ENCODE measurements around the gene HEBP2.

HEBP2 gene

GRCh38 chr6:138451043-138451442 is 47.0 kb downstream of the HEBP2 start:
- no peak overlapping the region for H3K4me3 ChIP-seq (ENCODE audit: low read length in 2 of 2)
- H3K36me3 ChIP-seq (ENCODE audit: control insufficient read depth in 2 of 2, insufficient read depth in 2 of 2, low read length in 2 of 2): peaks cover 13 to 14% of the 10 kb centered on the region in 2 donors

GRCh38 chr6:138454981-138455706 is 51.1 kb downstream of the HEBP2 start:
- Histone ChIP-seq H3K27me3 (ENCODE audit: control insufficient read depth in 2 of 2, insufficient read depth in 2 of 2, low read length in 2 of 2) (no peaks in the 10 kb centered on the region), H3K36me3 (ENCODE audit: control insufficient read depth in 2 of 2, insufficient read depth in 2 of 2, low read length in 2 of 2) (peaks cover 6 to 7% of the 10 kb centered on the region in 2 donors), H3K4me3 (ENCODE audit: low read length in 2 of 2) (peak overlapping the region; percentile 50 to 53), H3K9me3 (ENCODE audit: control insufficient read depth in 2 of 2, low read length in 2 of 2) (no peaks in the 10 kb centered on the region), H3K27ac (ENCODE audit: low read depth in 2 of 2, low read length in 2 of 2) (peak overlapping the region; percentile 71 to 72), H3K9ac (ENCODE audit: low read depth in 1 of 2, low read length in 2 of 2) (peak overlapping the region; percentile 26 to 38), H3K4me1 (ENCODE audit: control insufficient read depth in 2 of 2, insufficient read depth in 2 of 2, low read length in 2 of 2) (peaks cover 5 to 19% of the 10 kb centered on the region in 2 donors)

More at GRCh38 chr6:138451043-138451442, 47.0 kb downstream of the HEBP2 start:
- H3K9me3 ChIP-seq (ENCODE audit: control insufficient read depth in 2 of 2, low read length in 2 of 2): no peaks in the 10 kb centered on the region
- H3K9ac ChIP-seq (ENCODE audit: low read depth in 1 of 2, low read length in 2 of 2): no peak overlapping the region
- no peak overlapping the region for H3K27ac ChIP-seq (ENCODE audit: low read depth in 2 of 2, low read length in 2 of 2)
- no peaks in the 10 kb centered on the region for H3K27me3 ChIP-seq (ENCODE audit: control insufficient read depth in 2 of 2, insufficient read depth in 2 of 2, low read length in 2 of 2)
- H3K4me1 ChIP-seq (ENCODE audit: control insufficient read depth in 2 of 2, insufficient read depth in 2 of 2, low read length in 2 of 2): peaks cover 0 to 12% of the 10 kb centered on the region in 2 donors

DNA sequence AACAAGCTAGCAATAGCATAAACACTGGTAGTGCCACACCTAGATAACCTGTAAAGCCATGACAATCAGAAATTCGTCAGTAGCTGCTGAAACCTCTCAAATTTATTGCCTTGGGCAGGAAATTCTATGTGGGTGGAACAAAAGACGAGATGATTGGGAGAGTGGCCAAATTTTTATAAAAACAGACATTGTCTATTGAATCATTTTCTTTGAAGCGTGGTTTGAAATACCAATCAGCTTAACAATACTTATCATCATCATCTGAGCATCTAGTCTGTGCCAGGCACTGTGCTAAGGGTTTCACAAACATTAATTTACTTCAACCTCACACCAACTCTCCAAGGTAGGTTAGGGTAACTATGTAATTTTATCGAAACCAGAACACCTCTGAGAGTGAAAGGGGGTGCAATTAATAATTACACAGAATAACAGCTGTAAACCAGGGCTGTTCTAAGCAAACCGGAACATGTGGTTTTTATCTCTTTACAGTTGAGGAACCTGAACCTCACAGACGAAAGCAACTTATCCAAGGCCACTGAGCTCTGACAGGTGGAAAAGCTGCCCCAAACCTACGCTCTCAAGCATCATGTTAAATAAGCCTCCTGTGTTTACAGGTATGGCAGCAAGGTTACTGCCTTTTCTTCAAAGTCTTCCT is 51.9 kb downstream of the HEBP2 start:
- Histone ChIP-seq H3K4me1 (ENCODE audit: control insufficient read depth in 2 of 2, insufficient read depth in 2 of 2, low read length in 2 of 2) (peaks cover 5 to 19% of the 10 kb centered on the region in 2 donors), H3K9me3 (ENCODE audit: control insufficient read depth in 2 of 2, low read length in 2 of 2) (no peaks in the 10 kb centered on the region), H3K27me3 (ENCODE audit: control insufficient read depth in 2 of 2, insufficient read depth in 2 of 2, low read length in 2 of 2) (no peaks in the 10 kb centered on the region), H3K9ac (ENCODE audit: low read depth in 1 of 2, low read length in 2 of 2) (peak overlapping the region; percentile 26 to 39), H3K27ac (ENCODE audit: low read depth in 2 of 2, low read length in 2 of 2) (peak overlapping the region; percentile 71 to 72), H3K4me3 (ENCODE audit: low read length in 2 of 2) (peak overlapping the region; percentile 50 to 53), H3K36me3 (ENCODE audit: control insufficient read depth in 2 of 2, insufficient read depth in 2 of 2, low read length in 2 of 2) (peaks cover 3 to 6% of the 10 kb centered on the region in 2 donors)

GRCh38 chr6:138456401-138456790 is 52.4 kb downstream of the HEBP2 start:
- H3K27me3 ChIP-seq (ENCODE audit: control insufficient read depth in 2 of 2, insufficient read depth in 2 of 2, low read length in 2 of 2): no peaks in the 10 kb centered on the region
- peaks cover 5 to 19% of the 10 kb centered on the region in 2 donors for H3K4me1 ChIP-seq (ENCODE audit: control insufficient read depth in 2 of 2, insufficient read depth in 2 of 2, low read length in 2 of 2)
- H3K9me3 ChIP-seq (ENCODE audit: control insufficient read depth in 2 of 2, low read length in 2 of 2): no peaks in the 10 kb centered on the region
- H3K4me3 ChIP-seq (ENCODE audit: low read length in 2 of 2): peak overlapping the region in 1 of 2 donors; percentile 53
- peaks cover 6 to 8% of the 10 kb centered on the region in 2 donors for H3K36me3 ChIP-seq (ENCODE audit: control insufficient read depth in 2 of 2, insufficient read depth in 2 of 2, low read length in 2 of 2)
- peak overlapping the region in 1 of 2 donors; percentile 39 for H3K9ac ChIP-seq (ENCODE audit: low read depth in 1 of 2, low read length in 2 of 2)
- peak overlapping the region; percentile 71 to 72 for H3K27ac ChIP-seq (ENCODE audit: low read depth in 2 of 2, low read length in 2 of 2)

GRCh38 chr6:138461647-138462046 is 57.6 kb downstream of the HEBP2 start:
- Histone ChIP-seq H3K4me1 (ENCODE audit: control insufficient read depth in 2 of 2, insufficient read depth in 2 of 2, low read length in 2 of 2) (peaks cover 1 to 2% of the 10 kb centered on the region in 2 donors), H3K4me3 (ENCODE audit: low read length in 2 of 2) (no peak overlapping the region), H3K36me3 (ENCODE audit: control insufficient read depth in 2 of 2, insufficient read depth in 2 of 2, low read length in 2 of 2) (peaks cover 14 to 34% of the 10 kb centered on the region in 2 donors), H3K27me3 (ENCODE audit: control insufficient read depth in 2 of 2, insufficient read depth in 2 of 2, low read length in 2 of 2) (no peaks in the 10 kb centered on the region), H3K9ac (ENCODE audit: low read depth in 1 of 2, low read length in 2 of 2) (no peak overlapping the region), H3K9me3 (ENCODE audit: control insufficient read depth in 2 of 2, low read length in 2 of 2) (no peaks in the 10 kb centered on the region), H3K27ac (ENCODE audit: low read depth in 2 of 2, low read length in 2 of 2) (no peak overlapping the region)

- no peak overlapping the region for H3K27ac ChIP-seq (ENCODE audit: low read depth in 2 of 2, low read length in 2 of 2)
- no peaks in the 10 kb centered on the region for H3K9me3 ChIP-seq (ENCODE audit: control insufficient read depth in 2 of 2, low read length in 2 of 2)
- no peak overlapping the region for H3K4me3 ChIP-seq (ENCODE audit: low read length in 2 of 2)
- H3K27me3 ChIP-seq (ENCODE audit: control insufficient read depth in 2 of 2, insufficient read depth in 2 of 2, low read length in 2 of 2): no peaks in the 10 kb centered on the region
- H3K36me3 ChIP-seq (ENCODE audit: control insufficient read depth in 2 of 2, insufficient read depth in 2 of 2, low read length in 2 of 2): peaks cover 26 to 49% of the 10 kb centered on the region in 2 donors
- peaks cover 0 to 2% of the 10 kb centered on the region in 2 donors for H3K4me1 ChIP-seq (ENCODE audit: control insufficient read depth in 2 of 2, insufficient read depth in 2 of 2, low read length in 2 of 2)
- no peak overlapping the region for H3K9ac ChIP-seq (ENCODE audit: low read depth in 1 of 2, low read length in 2 of 2)
Observed at GRCh38 chr6:138464085-138464484, 60.1 kb downstream of the HEBP2 start.

- no peak overlapping the region for H3K27ac ChIP-seq (ENCODE audit: low read depth in 2 of 2, low read length in 2 of 2)
- H3K9me3 ChIP-seq (ENCODE audit: control insufficient read depth in 2 of 2, low read length in 2 of 2): no peaks in the 10 kb centered on the region
- peaks cover 30 to 53% of the 10 kb centered on the region in 2 donors for H3K36me3 ChIP-seq (ENCODE audit: control insufficient read depth in 2 of 2, insufficient read depth in 2 of 2, low read length in 2 of 2)
- peaks cover 0 to 2% of the 10 kb centered on the region in 2 donors for H3K4me1 ChIP-seq (ENCODE audit: control insufficient read depth in 2 of 2, insufficient read depth in 2 of 2, low read length in 2 of 2)
- H3K9ac ChIP-seq (ENCODE audit: low read depth in 1 of 2, low read length in 2 of 2): no peak overlapping the region
- H3K27me3 ChIP-seq (ENCODE audit: control insufficient read depth in 2 of 2, insufficient read depth in 2 of 2, low read length in 2 of 2): no peaks in the 10 kb centered on the region
- no peak overlapping the region for H3K4me3 ChIP-seq (ENCODE audit: low read length in 2 of 2)
Observed at GRCh38 chr6:138465007-138465645, 61.1 kb downstream of the HEBP2 start.

- H3K9ac ChIP-seq (ENCODE audit: low read depth in 1 of 2, low read length in 2 of 2): no peak overlapping the region
- H3K9me3 ChIP-seq (ENCODE audit: control insufficient read depth in 2 of 2, low read length in 2 of 2): no peaks in the 10 kb centered on the region
- H3K36me3 ChIP-seq (ENCODE audit: control insufficient read depth in 2 of 2, insufficient read depth in 2 of 2, low read length in 2 of 2): peaks cover 43 to 46% of the 10 kb centered on the region in 2 donors
- peaks cover 0 to 2% of the 10 kb centered on the region in 2 donors for H3K4me1 ChIP-seq (ENCODE audit: control insufficient read depth in 2 of 2, insufficient read depth in 2 of 2, low read length in 2 of 2)
- H3K27ac ChIP-seq (ENCODE audit: low read depth in 2 of 2, low read length in 2 of 2): no peak overlapping the region
- no peaks in the 10 kb centered on the region for H3K27me3 ChIP-seq (ENCODE audit: control insufficient read depth in 2 of 2, insufficient read depth in 2 of 2, low read length in 2 of 2)
- no peak overlapping the region for H3K4me3 ChIP-seq (ENCODE audit: low read length in 2 of 2)
Observed at GRCh38 chr6:138467901-138468300, 63.9 kb downstream of the HEBP2 start.

GRCh38 chr6:138468320-138469015 is 64.4 kb downstream of the HEBP2 start:
- Histone ChIP-seq H3K27ac (ENCODE audit: low read depth in 2 of 2, low read length in 2 of 2) (no peak overlapping the region), H3K9ac (ENCODE audit: low read depth in 1 of 2, low read length in 2 of 2) (no peak overlapping the region), H3K27me3 (ENCODE audit: control insufficient read depth in 2 of 2, insufficient read depth in 2 of 2, low read length in 2 of 2) (no peaks in the 10 kb centered on the region), H3K9me3 (ENCODE audit: control insufficient read depth in 2 of 2, low read length in 2 of 2) (no peaks in the 10 kb centered on the region), H3K4me1 (ENCODE audit: control insufficient read depth in 2 of 2, insufficient read depth in 2 of 2, low read length in 2 of 2) (peaks cover 0 to 2% of the 10 kb centered on the region in 2 donors), H3K36me3 (ENCODE audit: control insufficient read depth in 2 of 2, insufficient read depth in 2 of 2, low read length in 2 of 2) (peaks cover 39 to 44% of the 10 kb centered on the region in 2 donors), H3K4me3 (ENCODE audit: low read length in 2 of 2) (no peak overlapping the region)

All from mucosa of rectum (tissue), 2 donors.